GM19468 (cell line): ENCODE measurements around the gene CYP27A1.
"Not testable (repeated sequence)": the region's sequence is repeated elsewhere in the genome, so short reads cannot be mapped to it uniquely, and the experiment has no call there.

Experiments
- ATAC-seq: cut with Tn5 transposase; IDR thresholded peaks from one replicate; pipeline ENCODE4 v1.9.1; 2021; ENCODE audit warnings: mild to moderate bottlenecking, moderate library complexity, moderate number of reproducible peaks; ENCODE audit not compliant: unreplicated experiment; ENCODE audit errors: extremely low read depth

Gene CYP27A1

DNA sequence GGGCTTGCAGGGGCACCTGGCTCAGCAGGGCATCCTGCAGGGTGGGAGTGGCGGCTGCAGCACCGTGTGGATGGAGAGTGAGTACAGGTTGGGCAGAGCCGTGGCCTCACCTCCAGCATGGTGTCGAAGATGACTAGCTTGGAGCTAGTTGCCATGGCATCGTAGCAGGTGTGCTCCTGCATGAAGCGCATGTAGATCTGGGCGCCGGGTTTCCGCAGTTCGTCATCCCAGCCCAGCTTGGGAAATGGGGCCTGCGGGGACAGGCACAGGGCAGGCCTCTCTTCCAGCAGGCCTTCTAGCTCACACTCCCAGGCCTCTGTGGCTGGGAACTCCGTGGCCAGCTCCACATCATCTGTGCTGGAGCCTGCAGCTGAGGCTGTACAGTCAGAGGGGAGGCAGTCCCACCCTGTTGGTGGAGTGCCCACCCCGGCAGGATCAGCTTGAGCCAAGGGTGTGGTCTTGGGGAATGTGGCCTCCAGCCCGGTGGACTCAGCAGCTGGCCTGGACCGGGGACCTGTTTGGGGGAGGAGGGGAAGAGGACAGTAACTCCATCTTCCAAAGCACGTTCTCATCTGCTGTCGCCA is 48.0 kb downstream of the CYP27A1 start:
- ATAC-seq: no peak

DNA sequence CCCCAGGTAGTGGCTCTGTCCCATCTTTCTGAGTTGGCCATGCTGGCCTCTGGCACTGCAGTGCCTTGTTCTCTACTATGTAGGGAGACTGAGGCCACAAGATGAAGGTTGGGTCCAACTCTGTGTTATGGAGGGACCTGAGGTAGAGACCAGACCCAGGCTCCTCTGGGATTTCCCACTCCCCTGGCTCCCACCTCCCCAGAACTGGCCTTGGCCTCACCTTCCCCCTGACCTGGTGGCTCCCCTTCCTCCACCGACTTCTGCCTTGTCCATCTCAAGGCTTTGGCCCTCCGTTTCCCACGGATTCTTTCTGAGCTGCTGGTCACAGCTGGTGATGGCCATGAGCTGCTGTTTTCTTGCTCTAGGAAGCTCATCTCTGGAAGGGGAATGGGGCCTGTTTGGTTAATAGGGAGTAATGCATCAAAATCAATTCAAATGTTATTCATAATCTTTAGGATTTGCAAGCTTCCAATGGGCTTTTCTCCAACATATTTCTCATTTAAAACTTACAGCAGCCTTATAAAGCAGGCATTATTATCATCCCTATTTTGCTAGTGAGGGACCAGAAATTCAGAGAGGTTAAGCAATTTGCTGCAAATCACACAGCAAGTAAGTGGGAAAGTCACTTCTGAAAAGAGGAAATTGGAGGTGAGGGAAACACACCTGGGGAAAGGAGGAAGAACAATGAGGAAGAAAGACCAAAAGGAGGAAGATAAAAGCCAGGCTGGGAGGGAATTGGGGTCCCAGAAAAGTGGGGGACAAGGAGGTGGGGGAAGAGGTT is 48.8 kb downstream of the CYP27A1 start:
- ATAC-seq: no peak

DNA sequence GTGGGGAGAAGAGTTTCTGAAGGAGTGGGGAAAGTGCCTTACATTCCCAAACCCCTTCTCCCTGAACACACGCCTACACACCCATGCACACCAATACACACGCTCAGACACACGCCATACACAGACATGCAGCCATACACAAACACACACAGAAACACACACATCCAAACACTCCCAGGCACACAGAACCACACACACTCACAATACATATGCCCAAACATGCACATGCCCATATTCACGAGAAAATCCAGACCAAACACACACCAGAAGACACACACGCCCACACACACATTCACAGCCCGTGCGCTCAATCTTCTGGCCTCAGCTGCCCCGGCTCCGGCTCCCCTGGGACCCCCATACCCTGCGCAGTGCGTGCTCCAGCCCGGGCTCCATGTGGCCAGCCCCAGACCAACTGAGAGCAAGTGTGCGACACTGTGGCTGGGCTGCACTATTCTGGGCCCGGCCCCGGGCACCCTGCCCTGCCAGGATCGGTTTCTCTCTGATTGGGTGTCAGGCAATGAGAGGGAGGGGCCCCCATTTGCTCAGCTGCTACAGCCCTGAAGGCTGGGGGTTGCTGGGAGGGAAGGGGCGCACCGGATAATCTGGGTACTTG is 49.5 kb downstream of the CYP27A1 start, which contains the start of gene PRKAG3:
PRKAG3 (minus strand) TSS at position 426 of the 613 bp plus-strand sequence.
- no peak for ATAC-seq

GRCh38 chr2:218832081-218832480 is 50.1 kb downstream of the CYP27A1 start:
- no peak for ATAC-seq

DNA sequence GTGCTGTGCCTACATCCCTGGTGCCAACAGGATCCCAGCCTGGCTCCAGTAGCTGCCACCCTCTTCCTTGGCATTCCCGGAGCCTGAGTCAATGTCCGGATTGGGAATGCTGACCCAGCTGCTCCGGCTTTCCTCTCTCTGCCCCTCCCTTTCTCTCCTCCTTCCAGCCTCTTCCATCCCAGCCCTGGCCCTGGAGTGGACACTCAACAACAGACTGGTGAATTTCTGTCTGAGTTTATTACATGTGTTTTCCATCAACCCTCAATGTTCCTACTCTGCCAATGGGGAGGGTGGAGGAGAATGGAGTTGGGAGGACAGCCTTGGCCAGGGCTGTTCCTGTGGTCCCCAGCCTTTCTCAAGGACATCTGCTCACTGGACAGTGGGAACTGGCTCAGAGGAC is 50.6 kb downstream of the CYP27A1 start:
- no peak for ATAC-seq

GRCh38 chr2:218833023-218833609 is 51.2 kb downstream of the CYP27A1 start:
- ATAC-seq: no peak

DNA sequence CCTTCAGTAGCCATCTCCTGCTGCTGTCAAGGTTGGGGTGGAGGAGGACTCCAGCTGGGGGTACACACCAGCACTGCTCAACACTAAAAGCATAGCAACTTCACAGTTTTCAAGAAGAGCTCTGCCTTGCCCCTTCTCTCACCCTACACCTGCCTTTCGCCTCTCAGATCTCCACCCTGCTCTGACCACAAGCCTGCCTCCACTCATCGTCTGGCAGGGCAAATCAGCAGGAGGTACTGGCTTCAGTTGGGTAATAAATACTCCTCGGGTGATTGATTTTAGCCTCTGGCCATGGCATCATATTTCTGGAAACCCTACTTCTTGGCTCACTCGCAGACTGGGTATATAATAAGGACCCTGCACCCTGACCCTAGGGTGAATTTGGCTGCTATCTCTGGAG is 52.7 kb downstream of the CYP27A1 start:
- ATAC-seq: no peak

DNA sequence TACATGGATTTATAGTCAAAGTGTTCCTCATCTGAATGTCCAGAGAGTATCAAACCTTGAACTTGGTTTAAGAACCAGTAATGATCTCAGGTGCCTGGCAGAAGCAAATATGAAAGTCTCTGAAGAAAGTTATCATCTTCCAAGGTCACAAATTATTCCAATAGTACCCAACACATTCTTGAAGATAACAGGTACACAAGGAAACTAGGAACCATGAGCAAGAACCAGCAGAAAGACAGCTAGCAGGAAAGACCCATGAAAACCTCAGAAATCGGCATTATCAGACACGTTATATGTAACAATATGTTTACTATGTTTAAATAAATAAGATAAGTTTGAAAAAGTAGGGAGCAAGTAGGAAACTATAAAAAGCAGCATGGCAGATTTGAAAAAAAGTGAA is 55.5 kb downstream of the CYP27A1 start:
- no peak for ATAC-seq

DNA sequence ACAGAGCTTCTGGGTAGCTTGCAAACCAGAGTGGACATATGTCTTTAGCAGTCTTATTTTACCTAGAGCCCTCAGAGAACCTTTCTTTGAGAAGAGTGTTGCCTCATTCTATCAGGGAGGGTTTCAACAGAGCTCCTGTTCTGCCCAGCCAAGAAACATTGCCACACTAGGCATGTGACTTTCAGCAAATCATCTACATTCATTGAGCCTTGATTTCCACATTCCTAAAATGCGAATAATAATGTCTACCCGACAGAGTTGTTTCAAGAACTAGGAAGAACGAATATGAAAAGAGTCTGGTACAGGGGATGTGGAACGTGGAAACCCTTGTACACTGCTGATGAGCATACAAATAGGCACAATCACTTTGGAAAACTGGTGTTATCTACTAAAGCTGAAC is 57.5 kb downstream of the CYP27A1 start:
- ATAC-seq: no peak

GRCh38 chr2:218839888-218840287 is 57.9 kb downstream of the CYP27A1 start:
- ATAC-seq: no peak

DNA sequence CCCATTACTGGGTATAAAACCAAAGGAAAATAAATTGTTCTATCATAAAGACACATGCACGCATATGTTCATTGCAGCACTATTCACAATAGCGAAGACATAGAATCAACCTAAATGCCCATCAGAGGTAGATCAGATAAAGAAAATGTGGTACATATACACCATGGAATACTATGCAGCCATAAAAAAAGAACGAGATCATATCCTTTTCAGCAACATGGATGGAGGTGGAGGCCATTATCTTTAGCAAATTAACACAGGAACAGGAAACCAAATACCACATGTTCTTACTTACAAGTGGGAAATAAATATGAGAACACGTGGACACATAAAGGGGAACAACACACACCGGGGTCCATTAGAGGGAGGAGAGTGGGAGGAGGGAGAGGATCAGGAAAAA is 62.4 kb downstream of the CYP27A1 start:
- not testable (repeated sequence) for ATAC-seq

DNA sequence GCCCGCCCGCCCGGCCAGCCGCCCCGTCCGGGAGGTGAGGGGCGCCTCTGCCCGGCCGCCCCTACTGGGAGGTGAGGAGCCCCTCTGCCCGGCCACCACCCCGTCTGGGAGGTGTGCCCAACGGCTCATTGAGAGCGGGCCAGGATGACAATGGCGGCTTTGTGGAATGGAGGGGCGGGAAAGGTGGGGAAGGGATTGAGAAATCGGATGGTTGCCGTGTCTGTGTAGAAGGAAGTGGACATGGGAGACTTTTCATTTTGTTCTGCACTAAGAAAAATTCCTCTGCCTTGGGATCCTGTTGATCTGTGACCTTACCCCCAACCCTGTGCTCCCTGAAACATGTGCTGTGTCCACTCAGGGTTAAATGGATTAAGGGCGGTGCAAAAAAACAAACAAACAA is 65.0 kb downstream of the CYP27A1 start:
- ATAC-seq: not testable (repeated sequence)

GRCh38 chr2:218849721-218850120 is 67.8 kb downstream of the CYP27A1 start:
- ATAC-seq: no peak

DNA sequence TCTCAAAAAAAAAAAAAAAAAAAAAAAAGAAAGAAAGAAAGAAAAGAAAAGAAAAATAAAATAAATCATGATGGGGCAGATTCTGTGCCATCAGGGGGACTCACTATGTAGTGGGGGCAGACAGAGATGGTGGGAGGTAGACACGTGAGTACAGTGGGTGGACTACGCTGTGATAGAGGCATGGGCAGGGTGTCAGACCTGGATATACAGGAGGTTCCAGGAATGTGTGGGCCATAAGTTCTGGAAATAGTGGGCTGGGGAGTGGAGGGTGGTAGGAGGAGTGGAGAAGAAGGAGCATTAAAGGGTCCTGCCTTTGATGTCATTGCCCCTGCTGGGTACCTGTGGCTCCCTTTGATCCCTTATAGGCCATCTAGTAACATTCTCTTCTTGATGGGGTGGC is 68.8 kb downstream of the CYP27A1 start:
- ATAC-seq: no peak

- no peak for ATAC-seq
Observed at GRCh38 chr2:218851286-218851685, 69.3 kb downstream of the CYP27A1 start.

- ATAC-seq: no peak
Observed at GRCh38 chr2:218852911-218853667, 71.1 kb downstream of the CYP27A1 start.

DNA sequence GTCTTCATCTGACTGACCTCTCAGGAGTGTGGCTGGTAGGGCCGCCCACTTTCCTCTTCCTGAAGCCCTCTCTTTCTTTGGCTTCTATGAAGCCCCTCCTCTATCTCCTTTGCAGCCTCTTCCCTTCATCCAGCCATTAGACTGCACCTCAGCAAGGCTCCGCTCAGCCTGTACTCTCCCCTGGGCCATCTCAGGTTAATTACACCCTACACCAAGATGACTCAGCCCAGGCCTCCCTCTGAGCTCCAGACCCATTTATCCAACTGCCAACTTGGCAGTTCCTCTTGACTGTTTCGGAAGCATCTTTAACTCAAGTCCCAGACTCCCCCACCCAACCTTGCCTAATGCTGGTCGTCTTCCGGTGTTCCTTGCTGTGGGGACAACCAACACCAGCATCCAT is 71.8 kb downstream of the CYP27A1 start:
- ATAC-seq: no peak

DNA sequence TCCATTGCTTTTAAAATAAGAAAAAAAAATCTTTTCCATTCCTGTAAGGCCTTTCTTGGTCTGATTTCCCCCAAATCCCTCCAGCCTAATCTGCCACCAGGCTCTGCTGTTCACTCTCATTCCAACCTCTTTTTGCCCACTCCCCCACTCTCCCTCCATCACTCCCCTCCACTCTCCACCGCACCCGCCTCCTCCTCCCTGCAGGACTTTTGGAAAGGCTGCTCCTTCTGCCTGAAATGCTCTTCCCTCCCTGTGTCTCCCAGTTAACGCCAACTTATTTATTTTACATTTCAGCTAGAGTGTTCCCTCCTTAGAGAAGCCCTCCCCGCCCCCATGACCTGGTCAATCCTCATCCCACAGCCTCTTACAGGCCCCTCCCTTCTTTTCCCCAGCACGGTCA is 72.9 kb downstream of the CYP27A1 start:
- no peak for ATAC-seq

DNA sequence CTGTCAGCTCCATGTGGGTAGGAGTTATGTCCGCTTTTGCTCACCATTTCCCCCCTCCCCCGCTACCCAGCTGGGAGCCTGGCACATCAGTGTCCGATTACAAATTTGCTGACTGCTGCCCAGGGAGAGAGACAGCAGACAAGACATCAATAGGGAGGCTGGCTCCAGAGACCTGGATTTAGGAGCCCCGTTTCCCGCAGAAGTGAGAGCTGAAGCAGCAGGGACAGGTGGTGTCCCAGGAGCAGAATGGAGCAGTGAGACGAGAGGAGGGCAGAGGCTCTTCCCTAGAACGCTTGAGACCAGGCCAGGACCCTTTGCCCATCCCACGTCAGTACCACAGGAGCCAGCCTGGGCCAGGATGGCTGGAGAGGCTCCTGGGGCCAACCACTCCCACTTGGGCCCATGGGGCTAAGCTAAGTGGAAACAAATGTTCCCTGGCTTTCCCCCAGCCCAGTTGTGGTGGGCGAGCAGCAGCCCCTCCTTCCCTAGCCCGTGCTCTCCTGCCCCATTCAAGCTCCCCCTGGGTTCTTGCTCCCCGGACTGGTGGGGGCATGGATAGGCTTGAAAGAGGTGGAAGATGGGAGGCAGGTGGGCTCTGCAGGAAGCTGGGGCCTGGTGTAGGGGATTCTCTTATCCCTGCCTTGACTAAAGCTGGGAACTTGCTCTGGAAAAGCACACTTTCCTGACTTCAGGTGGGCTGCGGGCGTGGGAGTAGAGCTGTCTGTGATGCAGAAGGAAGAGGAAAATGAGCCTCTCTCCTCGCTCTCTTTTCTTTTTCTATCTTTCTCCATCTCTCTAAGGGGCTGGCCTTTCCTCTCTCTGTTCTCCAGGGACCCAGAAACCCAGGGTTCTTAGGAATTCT is 73.6 kb downstream of the CYP27A1 start:
- no peak for ATAC-seq
